K562 (cell line): Measurements from ENCODE around the gene METTL24.

Experiments
- FIP1L1 ChIP-seq: fragments of 200-400 bp; formaldehyde crosslinking; IDR thresholded peaks from 2 replicates; pipeline ENCODE4 v1.6.1; 2018; ENCODE audit warnings: mild to moderate bottlenecking, low read depth, low read length; ENCODE audit not compliant: poor library complexity, severe bottlenecking
- HNRNPH1 ChIP-seq: fragments of 200-400 bp; formaldehyde crosslinking; optimal IDR thresholded peaks from 2 replicates; pipeline ENCODE3; 2017; ENCODE audit warnings: low read depth, mild to moderate bottlenecking, low read length, moderate library complexity
- JUN ChIP-seq, 2 experiments: sonication (generic) in 1 of 2; formaldehyde crosslinking in 1 of 2; IDR thresholded peaks; 2 replicates each; pipeline versions ENCODE4 v1.6.1 to v1.8.0; 2012 to 2022; ENCODE audit warnings: borderline replicate concordance in 2 of 2, mild to moderate bottlenecking in 2 of 2, improper control_type of control experiment in 1 of 2, low read depth in 1 of 2, low read length in 1 of 2, missing genetic modification reagents in 1 of 2
- SREBF1 ChIP-seq: fragments of 150-350 bp; IDR thresholded peaks from 2 replicates; pipeline ENCODE4 v1.6.1; 2014; ENCODE audit warnings: antibody characterized with exemption, low read depth, low read length, borderline replicate concordance
- TEAD2 ChIP-seq: fragments of 450-650 bp; IDR thresholded peaks from 2 replicates; pipeline ENCODE4 v1.6.1; 2016; ENCODE audit warnings: missing genetic modification characterization, control low read depth, missing compliant biosample characterization
- ZBTB11 ChIP-seq, 3 experiments: fragments of 200-800 bp in 1 of 3; fragments of 250-450 bp in 1 of 3; fragments of 450-650 bp in 1 of 3; sonication (Bioruptor Pico) in 1 of 3; sonication (Bioruptor generic) in 1 of 3; formaldehyde crosslinking in 1 of 3; IDR thresholded peaks; 2 replicates each; pipeline versions ENCODE4 v1.6.1 to v1.8.0; 2016 to 2022; ENCODE audit warnings: mild to moderate bottlenecking in 2 of 3, missing genetic modification characterization in 2 of 3, missing compliant biosample characterization in 1 of 3, moderate library complexity in 1 of 3
- ZNF121 ChIP-seq: sonication (generic); formaldehyde crosslinking; conservative IDR thresholded peaks from 2 replicates; pipeline ENCODE4 v1.8.0; 2022; ENCODE audit warnings: missing genetic modification reagents
- ZNF175 ChIP-seq: fragments of 200-800 bp; sonication (Bioruptor generic); IDR thresholded peaks from 2 replicates; pipeline ENCODE4 v1.6.1; 2016; ENCODE audit warnings: low read depth, mild to moderate bottlenecking, missing genetic modification characterization, missing compliant biosample characterization
- TF ChIP-seq, protein P1 (sequence below), 2 experiments: fragments of 450-650 bp; formaldehyde crosslinking in 1 of 2; IDR thresholded peaks; 2 replicates each; pipeline versions ENCODE4 v1.4.0 to v1.6.1; 2014 to 2020; ENCODE audit warnings: mild to moderate bottlenecking in 2 of 2, borderline replicate concordance in 1 of 2, low read depth in 1 of 2
- TF ChIP-seq, protein P2 (sequence below), 2 experiments: IDR thresholded peaks; 2 replicates each; pipeline ENCODE4 v1.6.1; 2012; ENCODE audit warnings: improper control_type of control experiment in 2 of 2, low read depth in 2 of 2, low read length in 2 of 2, borderline replicate concordance in 1 of 2

DNA sequence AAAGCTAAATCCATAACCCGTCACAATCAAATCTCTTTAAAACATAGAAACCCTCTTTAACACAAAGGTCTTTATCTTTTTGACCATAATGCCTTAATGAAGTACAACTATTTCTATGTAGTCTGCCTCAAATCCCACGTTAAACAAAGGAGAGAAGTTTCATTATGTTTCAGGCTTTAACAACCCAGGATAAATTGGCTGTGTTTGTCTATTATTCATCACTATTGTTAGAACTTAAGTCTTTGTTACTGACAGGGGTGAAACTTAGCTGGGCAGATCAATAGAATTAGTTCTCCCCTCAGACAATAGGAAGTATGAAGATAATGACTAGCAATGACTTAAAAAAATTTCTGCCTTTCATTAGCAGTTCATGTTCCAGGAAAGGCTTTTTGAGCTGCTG lies 10.1 kb upstream of the METTL24 start:
- TF ChIP-seq JUN (IDR thresholded peaks at IDR 0.05; ENCODE audit: borderline replicate concordance, low read depth, low read length) (no peak), JUN (CRISPR knock-in tag; IDR thresholded peaks at IDR 0.05; ENCODE audit: borderline replicate concordance) (no peak), SREBF1 (no peak), HNRNPH1 (no peak), ZBTB11 (CRISPR knock-in tag; IDR thresholded peaks at IDR 0.05) (no peak), FIP1L1 (no peak), ZNF121 (CRISPR knock-in tag) (no peak), TEAD2 (tag) (no peak), ZNF175 (CRISPR knock-in tag) (no peak)
- TF ChIP-seq, protein P1, sequence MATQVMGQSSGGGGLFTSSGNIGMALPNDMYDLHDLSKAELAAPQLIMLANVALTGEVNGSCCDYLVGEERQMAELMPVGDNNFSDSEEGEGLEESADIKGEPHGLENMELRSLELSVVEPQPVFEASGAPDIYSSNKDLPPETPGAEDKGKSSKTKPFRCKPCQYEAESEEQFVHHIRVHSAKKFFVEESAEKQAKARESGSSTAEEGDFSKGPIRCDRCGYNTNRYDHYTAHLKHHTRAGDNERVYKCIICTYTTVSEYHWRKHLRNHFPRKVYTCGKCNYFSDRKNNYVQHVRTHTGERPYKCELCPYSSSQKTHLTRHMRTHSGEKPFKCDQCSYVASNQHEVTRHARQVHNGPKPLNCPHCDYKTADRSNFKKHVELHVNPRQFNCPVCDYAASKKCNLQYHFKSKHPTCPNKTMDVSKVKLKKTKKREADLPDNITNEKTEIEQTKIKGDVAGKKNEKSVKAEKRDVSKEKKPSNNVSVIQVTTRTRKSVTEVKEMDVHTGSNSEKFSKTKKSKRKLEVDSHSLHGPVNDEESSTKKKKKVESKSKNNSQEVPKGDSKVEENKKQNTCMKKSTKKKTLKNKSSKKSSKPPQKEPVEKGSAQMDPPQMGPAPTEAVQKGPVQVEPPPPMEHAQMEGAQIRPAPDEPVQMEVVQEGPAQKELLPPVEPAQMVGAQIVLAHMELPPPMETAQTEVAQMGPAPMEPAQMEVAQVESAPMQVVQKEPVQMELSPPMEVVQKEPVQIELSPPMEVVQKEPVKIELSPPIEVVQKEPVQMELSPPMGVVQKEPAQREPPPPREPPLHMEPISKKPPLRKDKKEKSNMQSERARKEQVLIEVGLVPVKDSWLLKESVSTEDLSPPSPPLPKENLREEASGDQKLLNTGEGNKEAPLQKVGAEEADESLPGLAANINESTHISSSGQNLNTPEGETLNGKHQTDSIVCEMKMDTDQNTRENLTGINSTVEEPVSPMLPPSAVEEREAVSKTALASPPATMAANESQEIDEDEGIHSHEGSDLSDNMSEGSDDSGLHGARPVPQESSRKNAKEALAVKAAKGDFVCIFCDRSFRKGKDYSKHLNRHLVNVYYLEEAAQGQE (IDR thresholded peaks at IDR 0.05; ENCODE audit: borderline replicate concordance) = no peak
- TF ChIP-seq, protein P1 (CRISPR knock-in tag; IDR thresholded peaks at IDR 0.05; ENCODE audit: low read depth) = no peak
- TF ChIP-seq, protein P2, sequence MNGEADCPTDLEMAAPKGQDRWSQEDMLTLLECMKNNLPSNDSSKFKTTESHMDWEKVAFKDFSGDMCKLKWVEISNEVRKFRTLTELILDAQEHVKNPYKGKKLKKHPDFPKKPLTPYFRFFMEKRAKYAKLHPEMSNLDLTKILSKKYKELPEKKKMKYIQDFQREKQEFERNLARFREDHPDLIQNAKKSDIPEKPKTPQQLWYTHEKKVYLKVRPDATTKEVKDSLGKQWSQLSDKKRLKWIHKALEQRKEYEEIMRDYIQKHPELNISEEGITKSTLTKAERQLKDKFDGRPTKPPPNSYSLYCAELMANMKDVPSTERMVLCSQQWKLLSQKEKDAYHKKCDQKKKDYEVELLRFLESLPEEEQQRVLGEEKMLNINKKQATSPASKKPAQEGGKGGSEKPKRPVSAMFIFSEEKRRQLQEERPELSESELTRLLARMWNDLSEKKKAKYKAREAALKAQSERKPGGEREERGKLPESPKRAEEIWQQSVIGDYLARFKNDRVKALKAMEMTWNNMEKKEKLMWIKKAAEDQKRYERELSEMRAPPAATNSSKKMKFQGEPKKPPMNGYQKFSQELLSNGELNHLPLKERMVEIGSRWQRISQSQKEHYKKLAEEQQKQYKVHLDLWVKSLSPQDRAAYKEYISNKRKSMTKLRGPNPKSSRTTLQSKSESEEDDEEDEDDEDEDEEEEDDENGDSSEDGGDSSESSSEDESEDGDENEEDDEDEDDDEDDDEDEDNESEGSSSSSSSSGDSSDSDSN (IDR thresholded peaks at IDR 0.05; ENCODE audit: borderline replicate concordance in 1 of 2, low read depth in 2 of 2, low read length in 2 of 2) = no peak
